ENCODE data around the gene LNX1.

Gene LNX1

GRCh38 chr4:53591372-53591892, at the start of gene LNX1:
LNX1 (minus strand) TSS chr4:53591486; CDS start chr4:53574002, 17,484 bp downstream.
- no peak for DNase-seq

GRCh38 chr4:53640576-53641453, 49.5 kb upstream of the LNX1 start:
- DNase-seq: no peak

- DNase-seq: no peak
Measured at GRCh38 chr4:53638919-53639318, 47.6 kb upstream of the LNX1 start.

- no peak for DNase-seq
Measured at GRCh38 chr4:53637348-53637747, 46.1 kb upstream of the LNX1 start.

GRCh38 chr4:53635697-53636483, 44.6 kb upstream of the LNX1 start:
- DNase-seq: no peak

GRCh38 chr4:53633608-53634007, 42.3 kb upstream of the LNX1 start:
- DNase-seq: no peak

GRCh38 chr4:53629296-53629695, 38.0 kb upstream of the LNX1 start:
- DNase-seq: no peak

GRCh38 chr4:53626491-53626890, 35.2 kb upstream of the LNX1 start:
- no peak for DNase-seq

GRCh38 chr4:53625888-53626287, 34.6 kb upstream of the LNX1 start:
- no peak for DNase-seq

GRCh38 chr4:53622739-53623151, 31.5 kb upstream of the LNX1 start:
- DNase-seq: no peak

- DNase-seq: no peak
Measured at GRCh38 chr4:53620956-53621355, 29.7 kb upstream of the LNX1 start.

- DNase-seq: no peak
Measured at GRCh38 chr4:53619431-53619830, 28.1 kb upstream of the LNX1 start.

- DNase-seq: no peak
Measured at GRCh38 chr4:53618321-53618720, 27.0 kb upstream of the LNX1 start.

- DNase-seq: no peak
Measured at GRCh38 chr4:53617101-53617680, 25.9 kb upstream of the LNX1 start.

GRCh38 chr4:53616219-53616618, 24.9 kb upstream of the LNX1 start:
- DNase-seq: no peak

GRCh38 chr4:53614591-53614990, 23.3 kb upstream of the LNX1 start:
- no peak for DNase-seq

- no peak for DNase-seq
Measured at GRCh38 chr4:53613428-53613827, 22.1 kb upstream of the LNX1 start.

GRCh38 chr4:53608649-53609048, 17.4 kb upstream of the LNX1 start:
- no peak for DNase-seq

- no peak for DNase-seq
Measured at GRCh38 chr4:53608242-53608641, 17.0 kb upstream of the LNX1 start.

- DNase-seq: no peak
Measured at GRCh38 chr4:53605783-53606182, 14.5 kb upstream of the LNX1 start.

- DNase-seq: no peak
Measured at GRCh38 chr4:53602390-53602789, 11.1 kb upstream of the LNX1 start.

GRCh38 chr4:53601251-53601764, 10.0 kb upstream of the LNX1 start:
- DNase-seq: no peak

GRCh38 chr4:53599632-53600031, 8.3 kb upstream of the LNX1 start:
- DNase-seq: no peak
